IMR-90 (cell line): ENCODE measurements around the gene BCKDK.

Source experiments
- CEBPB ChIP-seq: IDR thresholded peaks from 2 replicates; pipeline ENCODE4 v1.6.1; 2012; ENCODE audit warnings: low read depth, low read length, improper control_type of control experiment
- TF ChIP-seq, protein P1 (sequence below): conservative IDR thresholded peaks from 2 replicates; pipeline ENCODE4 v1.5.1; 2012; ENCODE audit warnings: mild to moderate bottlenecking, low read depth, low read length, improper control_type of control experiment

DNA sequence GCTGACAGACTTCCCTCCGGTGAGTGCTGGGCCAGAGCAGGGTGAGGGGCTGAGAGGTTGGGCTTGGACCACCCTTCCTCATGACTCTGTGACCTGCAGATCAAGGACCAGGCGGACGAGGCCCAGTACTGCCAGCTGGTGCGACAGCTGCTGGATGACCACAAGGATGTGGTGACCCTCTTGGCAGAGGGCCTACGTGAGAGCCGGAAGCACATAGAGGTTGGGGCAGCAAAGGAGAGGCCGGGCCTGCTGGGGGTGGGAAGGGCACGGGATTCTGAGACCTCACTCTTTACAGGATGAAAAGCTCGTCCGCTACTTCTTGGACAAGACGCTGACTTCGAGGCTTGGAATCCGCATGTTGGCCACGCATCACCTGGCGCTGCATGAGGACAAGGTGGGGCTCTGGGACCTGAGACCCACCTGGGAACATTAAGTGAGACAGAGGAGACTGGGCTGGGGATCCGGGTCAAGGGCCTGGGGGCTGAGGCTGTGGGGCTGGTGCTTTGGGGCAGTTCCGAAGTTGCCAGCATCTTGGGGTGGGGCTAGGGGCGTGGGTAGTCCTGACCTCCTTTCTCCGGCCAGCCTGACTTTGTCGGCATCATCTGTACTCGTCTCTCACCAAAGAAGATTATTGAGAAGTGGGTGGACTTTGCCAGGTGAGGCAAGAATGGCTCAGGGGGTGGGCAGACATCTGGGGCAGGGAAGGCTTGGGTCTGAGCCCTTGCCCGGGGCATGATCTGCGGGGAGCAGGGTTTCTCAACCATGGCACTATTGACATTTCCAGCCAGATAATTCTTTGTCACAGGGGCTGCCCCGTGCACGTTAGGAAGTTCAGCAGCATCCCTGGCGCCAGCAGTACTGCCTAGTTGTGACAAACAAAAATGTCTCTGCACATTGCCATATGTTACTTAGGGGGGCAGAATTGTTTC is 2.2 kb downstream of the BCKDK start:
- TF ChIP-seq, protein P1, sequence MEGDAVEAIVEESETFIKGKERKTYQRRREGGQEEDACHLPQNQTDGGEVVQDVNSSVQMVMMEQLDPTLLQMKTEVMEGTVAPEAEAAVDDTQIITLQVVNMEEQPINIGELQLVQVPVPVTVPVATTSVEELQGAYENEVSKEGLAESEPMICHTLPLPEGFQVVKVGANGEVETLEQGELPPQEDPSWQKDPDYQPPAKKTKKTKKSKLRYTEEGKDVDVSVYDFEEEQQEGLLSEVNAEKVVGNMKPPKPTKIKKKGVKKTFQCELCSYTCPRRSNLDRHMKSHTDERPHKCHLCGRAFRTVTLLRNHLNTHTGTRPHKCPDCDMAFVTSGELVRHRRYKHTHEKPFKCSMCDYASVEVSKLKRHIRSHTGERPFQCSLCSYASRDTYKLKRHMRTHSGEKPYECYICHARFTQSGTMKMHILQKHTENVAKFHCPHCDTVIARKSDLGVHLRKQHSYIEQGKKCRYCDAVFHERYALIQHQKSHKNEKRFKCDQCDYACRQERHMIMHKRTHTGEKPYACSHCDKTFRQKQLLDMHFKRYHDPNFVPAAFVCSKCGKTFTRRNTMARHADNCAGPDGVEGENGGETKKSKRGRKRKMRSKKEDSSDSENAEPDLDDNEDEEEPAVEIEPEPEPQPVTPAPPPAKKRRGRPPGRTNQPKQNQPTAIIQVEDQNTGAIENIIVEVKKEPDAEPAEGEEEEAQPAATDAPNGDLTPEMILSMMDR: no peak
- no peak for TF ChIP-seq CEBPB
